WTC11 (cell line): ENCODE measurements around the gene TMEM80. TPM values are rescaled to one million over a fixed set of nuclear protein-coding genes. Genes with fewer than 3 reads are reported as not detected.

Experiments
- ATAC-seq: fragments of 200-7000 bp; cut with Tn5 transposase; 2 replicates; pipeline ENCODE4 v1.10.0; 2021; ENCODE audit warnings: mild to moderate bottlenecking, moderate library complexity
- CTCF ChIA-PET: fragments of 300-600 bp; sonication (Branson Sonifier 250); formaldehyde crosslinking; loops from one replicate; lab custom pipeline; 2021; ENCODE audit warnings: antibody characterized with exemption; lab: Charles Lee
- POLR2A ChIA-PET: fragments of 350-600 bp; sonication (Branson Sonifier 250); formaldehyde crosslinking; loops from one replicate; lab custom pipeline; 2021; ENCODE audit warnings: antibody characterized with exemption; lab: Charles Lee
- DNase-seq: peaks from one replicate; pipeline ENCODE4 v3.0.0; 2021; ENCODE audit warnings: low spot score
- H3K27ac Mint-ChIP-seq: 2 replicates; pipeline ENCODE4 v1.8.0; 2021; ENCODE audit warnings: mixed read lengths
- H3K27me3 Mint-ChIP-seq: 2 replicates; pipeline ENCODE4 v1.8.0; 2021; ENCODE audit warnings: low read depth, mild to moderate bottlenecking, moderate library complexity, mixed read lengths
- H3K36me3 Mint-ChIP-seq: 2 replicates; pipeline ENCODE4 v1.8.0; 2021; ENCODE audit warnings: mixed read lengths
- H3K4me1 Mint-ChIP-seq: 2 replicates; pipeline ENCODE4 v1.8.0; 2022; ENCODE audit warnings: mixed read lengths
- H3K4me3 Mint-ChIP-seq: 2 replicates; pipeline ENCODE4 v1.8.0; 2021; ENCODE audit warnings: mild to moderate bottlenecking, moderate library complexity, mixed read lengths
- H3K9me3 Mint-ChIP-seq: 2 replicates; pipeline ENCODE4 v1.8.0; 2021; ENCODE audit warnings: mixed read lengths
- AR ChIP-seq: fragments of 250-450 bp; sonication (Bioruptor Pico); IDR thresholded peaks from 2 replicates; pipeline ENCODE4 v1.9.0; 2021; ENCODE audit warnings: mild to moderate bottlenecking
- ATF2 ChIP-seq: sonication (generic); formaldehyde crosslinking; IDR thresholded peaks from 2 replicates; pipeline ENCODE4 v1.8.1; 2022; ENCODE audit warnings: low read depth, missing genetic modification reagents, borderline replicate concordance
- CREB1 ChIP-seq: sonication (generic); formaldehyde crosslinking; IDR thresholded peaks from 2 replicates; pipeline ENCODE4 v1.8.0; 2023; ENCODE audit warnings: mild to moderate bottlenecking, missing genetic modification reagents
- E2F4 ChIP-seq: sonication (generic); formaldehyde crosslinking; IDR thresholded peaks from 2 replicates; pipeline ENCODE4 v1.8.1; 2022; ENCODE audit warnings: low read depth, mild to moderate bottlenecking, moderate library complexity, missing genetic modification reagents, borderline replicate concordance
- FOXP4 ChIP-seq: sonication (generic); formaldehyde crosslinking; IDR thresholded peaks from 2 replicates; pipeline ENCODE4 v1.8.0; 2022; ENCODE audit warnings: mild to moderate bottlenecking, missing genetic modification reagents
- GTF2I ChIP-seq: fragments of 250-450 bp; sonication (Bioruptor Pico); conservative IDR thresholded peaks from 2 replicates; pipeline ENCODE4 v1.4.0; 2021; ENCODE audit warnings: mild to moderate bottlenecking
- MAX ChIP-seq: sonication (generic); formaldehyde crosslinking; IDR thresholded peaks from 2 replicates; pipeline ENCODE4 v1.8.0; 2022; ENCODE audit warnings: mild to moderate bottlenecking, missing genetic modification reagents
- MYBL2 ChIP-seq: sonication (generic); formaldehyde crosslinking; IDR thresholded peaks from 2 replicates; pipeline ENCODE4 v1.8.1; 2023; ENCODE audit warnings: mild to moderate bottlenecking, moderate library complexity, missing genetic modification reagents
- PRRX2 ChIP-seq: fragments of 250-450 bp; sonication (Bioruptor Pico); IDR thresholded peaks from 2 replicates; pipeline ENCODE4 v1.8.0; 2021; ENCODE audit warnings: mild to moderate bottlenecking
- SMAD3 ChIP-seq: sonication (generic); formaldehyde crosslinking; IDR thresholded peaks from 2 replicates; pipeline ENCODE4 v1.8.0; 2022; ENCODE audit warnings: missing genetic modification reagents, mild to moderate bottlenecking, borderline replicate concordance
- SOX15 ChIP-seq: fragments of 250-450 bp; sonication (Bioruptor Pico); IDR thresholded peaks from 2 replicates; pipeline ENCODE4 v1.9.0; 2021; ENCODE audit warnings: mild to moderate bottlenecking
- ZNF317 ChIP-seq: sonication (generic); formaldehyde crosslinking; IDR thresholded peaks from 2 replicates; pipeline ENCODE4 v1.8.1; 2023; ENCODE audit warnings: low read depth, mild to moderate bottlenecking, moderate library complexity, missing genetic modification reagents, borderline replicate concordance
- ZNF423 ChIP-seq: fragments of 250-450 bp; sonication (Bioruptor Pico); IDR thresholded peaks from 2 replicates; pipeline ENCODE4 v2.1.2; 2022; ENCODE audit warnings: mild to moderate bottlenecking, moderate library complexity
- ZNF512 ChIP-seq: sonication (generic); formaldehyde crosslinking; IDR thresholded peaks from 2 replicates; pipeline ENCODE4 v1.8.1; 2022; ENCODE audit warnings: missing genetic modification reagents, borderline replicate concordance
- total RNA-seq: library from RNA; stranded (reverse); gene quantifications from 3 replicates; pipeline ENCODE4 v1.2.3, GENCODE V29; 2021

TMEM80 gene
- total RNA-seq, 1 experiment from 2014 or later = 23.4 TPM

- TF ChIP-seq FOXP4 (CRISPR knock-in tag) = 0 out of 2 replicates have a peak, but pooled peaks have one; percentile 22
- TF ChIP-seq ZNF317 (CRISPR knock-in tag) = 0 out of 2 replicates have a peak, but pooled peaks have one; percentile 6
- TF ChIP-seq MYBL2 (CRISPR knock-in tag) = 0 out of 2 replicates have a peak, but pooled peaks have one; percentile 9
- TF ChIP-seq ZNF512 (CRISPR knock-in tag) = 0 out of 2 replicates have a peak, but pooled peaks have one; percentile 41
- no peak for TF ChIP-seq SOX15 (CRISPR knock-in tag)
- no peak for TF ChIP-seq SMAD3 (CRISPR knock-in tag)
- TF ChIP-seq ZNF423 (CRISPR knock-in tag) = peak; percentile 68
These were observed 30.1 kb downstream of the TMEM80 start (continued) for GRCh38 chr11:725624-726202.

GRCh38 chr11:726278-727220 is 30.9 kb downstream of the TMEM80 start:
- peak overlapping the region; percentile 56 for H3K4me3 Mint-ChIP-seq
- H3K9me3 Mint-ChIP-seq = no peaks in the 10 kb centered on the region
- DNase-seq (peak; percentile 65), ATAC-seq (peak; percentile 10)
- ChIA-PET CTCF (interaction anchor here (0.5 to 6.6 kb wide), 39 partner anchors 10 to 330 kb away, joined by 3 to 94 read pairs (median 4); partner anchors contain the start of genes CEND1, DEAF1, EPS8L2 and GATD1), POLR2A (interaction anchor here (1.0 to 1.6 kb wide), 8 partner anchors 14 to 64 kb away, joined by 3 to 8 read pairs (median 4); partner anchors contain the start of genes CEND1, DEAF1, GATD1 and TALDO1)
- TF ChIP-seq MAX (CRISPR knock-in tag) (peak; percentile 75), PRRX2 (CRISPR knock-in tag) (no peak), CREB1 (CRISPR knock-in tag) (0 out of 2 replicates have a peak, but pooled peaks have one; percentile 36)
- H3K36me3 Mint-ChIP-seq = no peaks in the 10 kb centered on the region
- peaks cover 8% of the 10 kb centered on the region for H3K27me3 Mint-ChIP-seq
- H3K4me1 Mint-ChIP-seq = peaks cover 12% of the 10 kb centered on the region
- no peak overlapping the region for H3K27ac Mint-ChIP-seq

GRCh38 chr11:727281-727701 is 31.7 kb downstream of the TMEM80 start:
- CTCF ChIA-PET = interaction anchor here (0.5 to 6.6 kb wide), 24 partner anchors 10 to 172 kb away, joined by 3 to 94 read pairs (median 6); partner anchors contain the start of genes CEND1, EPS8L2, GATD1 and PHRF1
- no peak for ATAC-seq
- no peak for TF ChIP-seq ATF2 (CRISPR knock-in tag)
- TF ChIP-seq ZNF512 (CRISPR knock-in tag) = no peak
- no peak for TF ChIP-seq AR
- no peak for TF ChIP-seq FOXP4 (CRISPR knock-in tag)
- TF ChIP-seq GTF2I (CRISPR knock-in tag) = no peak
- no peak for TF ChIP-seq E2F4 (CRISPR knock-in tag)

More at GRCh38 chr11:727281-727701, 31.7 kb downstream of the TMEM80 start:
- no peak overlapping the region for H3K27ac Mint-ChIP-seq
- H3K4me3 Mint-ChIP-seq = no peak overlapping the region; the same call in 1 of the 2 replicates
- no peaks in the 10 kb centered on the region for H3K36me3 Mint-ChIP-seq
- no peaks in the 10 kb centered on the region for H3K9me3 Mint-ChIP-seq
- POLR2A ChIA-PET = interaction anchor here (0.6 to 1.2 kb wide), 2 partner anchors 50 to 63 kb away, joined by 3 read pairs; partner anchors contain the start of gene CEND1
- DNase-seq = no peak
- peaks cover 8% of the 10 kb centered on the region for H3K27me3 Mint-ChIP-seq
- peaks cover 12% of the 10 kb centered on the region for H3K4me1 Mint-ChIP-seq
